ENCODE measurements around the gene SETD3. TPM values are rescaled to one million over a fixed set of nuclear protein-coding genes. Genes with fewer than 3 reads are reported as not detected.

SETD3 gene
- 43.5 and 47.4 TPM in 2 replicates for total RNA-seq

DNA sequence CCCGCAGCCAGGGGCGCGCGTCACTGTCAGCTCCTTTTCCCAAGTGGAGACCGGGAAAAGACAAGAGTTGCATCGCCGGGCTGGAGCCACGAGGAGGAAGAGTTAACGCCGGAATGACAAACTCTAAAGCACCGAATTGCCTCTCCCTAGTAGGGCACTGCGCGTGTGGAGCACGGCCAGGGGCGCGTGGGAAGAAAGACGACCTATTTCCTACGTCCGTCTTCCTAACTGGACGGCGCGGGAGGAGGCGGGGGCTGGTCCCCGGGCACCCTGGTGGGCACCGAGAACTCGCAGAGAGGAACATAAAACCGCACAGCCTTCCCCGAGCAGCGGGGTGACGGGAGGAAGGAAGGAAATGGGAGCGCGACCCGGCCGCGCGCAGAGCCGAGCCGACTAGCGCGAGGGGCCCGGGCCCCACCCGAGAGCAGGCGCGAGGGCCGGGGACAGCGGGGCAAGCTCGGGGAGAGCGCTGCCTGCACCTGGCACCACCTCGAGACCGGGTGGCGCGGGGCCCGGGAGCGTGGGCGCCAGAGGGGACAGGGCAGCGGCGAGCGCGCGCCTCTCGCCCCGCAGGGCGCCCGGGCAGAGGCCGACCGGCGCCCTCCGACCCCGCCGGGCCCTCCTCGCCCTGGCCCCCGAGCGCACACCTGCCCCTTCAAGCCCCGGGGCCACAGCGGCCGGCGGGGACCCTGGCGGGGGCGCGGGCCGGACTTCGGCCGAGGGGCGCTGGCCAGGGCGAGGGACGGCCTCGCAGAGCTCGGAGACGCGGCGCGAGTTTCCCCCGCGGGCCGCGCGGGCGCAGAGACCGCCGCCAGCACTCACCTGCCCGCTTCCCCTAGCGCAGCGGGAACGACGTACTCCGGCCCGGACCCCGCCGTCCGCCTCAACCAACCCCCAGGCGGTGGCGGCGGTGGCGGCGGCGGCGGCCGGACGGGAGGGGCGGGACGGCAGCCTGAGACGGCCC, at the start of gene SETD3:
Gene SETD3, minus strand, starts transcription at position 954 of the 964 bp plus-strand sequence. CDS start 15,054 bp downstream, outside the sequence.
- peak in 1 of 2 donors; percentile 74 for DNase-seq (ENCODE audit: low read depth in 2 of 2)

DNA sequence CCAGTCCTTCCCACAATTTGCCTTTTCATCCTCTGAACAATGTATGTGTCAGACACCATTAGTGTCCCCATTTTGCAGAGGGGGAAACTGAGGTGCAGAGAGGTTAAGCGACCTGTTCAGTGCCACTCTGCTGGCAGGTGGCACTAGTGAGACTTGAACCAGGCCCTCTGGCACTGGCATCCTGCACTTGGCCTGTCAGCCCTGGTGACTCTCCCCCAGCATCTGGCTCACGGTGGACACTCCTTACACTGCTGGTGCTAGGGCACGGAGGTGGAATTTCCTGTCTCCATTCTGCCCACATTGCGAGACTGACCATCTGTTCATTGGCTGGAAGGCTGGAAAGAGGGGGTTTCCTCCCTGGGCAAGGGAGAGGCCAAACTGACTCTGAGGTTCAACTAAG, 49.2 kb upstream of the SETD3 start:
- peak in 1 of 2 donors; percentile 64 for DNase-seq (ENCODE audit: low read depth in 2 of 2)

DNA sequence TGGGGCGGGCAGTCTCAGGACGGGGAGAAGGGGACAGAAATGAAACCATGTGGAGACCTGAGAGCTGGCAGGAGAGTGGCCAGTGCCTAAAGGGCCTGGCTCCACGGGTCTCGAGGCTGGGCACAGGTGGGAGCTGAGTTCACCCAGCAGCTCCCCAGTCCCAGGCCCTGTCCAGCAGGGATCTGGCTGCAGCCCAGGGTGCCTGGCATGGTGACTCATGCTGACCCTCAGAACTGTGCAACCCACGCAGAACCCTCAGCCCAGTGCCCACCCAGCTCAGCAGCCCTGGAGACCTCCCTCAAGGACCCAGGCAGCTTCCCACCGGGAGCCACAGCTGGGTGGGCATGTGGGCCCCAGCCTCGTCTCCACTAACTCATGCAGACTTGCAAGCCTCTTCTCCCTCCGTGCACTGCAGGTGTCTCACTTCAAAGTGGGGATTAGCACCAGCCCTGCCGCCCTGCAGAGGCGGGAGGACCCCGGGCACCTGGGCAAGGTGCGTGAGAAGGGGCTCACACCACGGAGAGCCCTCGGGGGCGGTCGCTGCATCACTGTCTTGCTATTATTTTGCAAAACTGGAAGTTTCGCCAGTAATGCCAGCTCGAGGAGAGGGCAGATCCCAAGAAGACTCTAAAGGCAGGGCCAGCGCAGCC, 46.9 kb upstream of the SETD3 start:
- no peak for DNase-seq (ENCODE audit: low read depth in 2 of 2)

DNA sequence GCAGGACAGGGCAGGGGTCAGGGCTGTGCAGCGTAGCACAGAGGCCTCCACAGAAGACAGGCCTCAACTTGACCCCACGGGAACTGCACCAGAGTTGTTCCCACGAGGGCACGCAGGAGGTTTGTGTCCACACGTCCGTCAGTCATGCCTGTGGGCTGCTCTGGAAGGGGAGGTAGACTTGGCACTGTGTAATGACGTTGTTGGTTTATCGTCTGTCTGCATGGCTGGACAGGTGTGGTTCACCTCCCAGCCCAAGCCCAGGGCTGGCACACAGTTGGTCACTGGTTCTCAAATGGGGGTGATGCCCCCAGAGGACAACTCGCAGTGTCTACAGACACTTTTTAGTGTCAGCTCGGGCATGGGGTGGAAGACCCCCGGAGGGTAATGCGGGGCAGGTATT, 46.4 kb upstream of the SETD3 start:
- no peak for DNase-seq (ENCODE audit: low read depth in 2 of 2)

DNA sequence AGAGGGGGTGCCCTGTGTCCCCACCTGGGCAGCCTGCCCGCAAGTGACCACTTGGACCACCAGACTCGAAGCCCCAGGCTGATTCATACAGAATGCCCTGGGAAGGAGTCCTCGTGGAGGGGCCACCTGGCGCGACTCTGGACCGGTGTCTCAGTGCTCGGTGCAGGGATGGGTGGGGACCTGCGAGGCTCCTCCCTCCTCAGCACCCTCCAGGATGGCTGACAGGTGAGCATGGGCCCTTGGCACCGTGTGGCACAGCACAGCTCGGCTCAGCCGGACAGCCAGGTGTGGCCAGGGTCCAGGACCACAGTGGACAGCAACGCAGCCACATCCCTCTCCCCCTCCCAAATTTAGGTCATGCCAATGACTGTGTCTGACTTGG, 45.0 kb upstream of the SETD3 start:
- DNase-seq (ENCODE audit: low read depth in 2 of 2), result no peak

DNA sequence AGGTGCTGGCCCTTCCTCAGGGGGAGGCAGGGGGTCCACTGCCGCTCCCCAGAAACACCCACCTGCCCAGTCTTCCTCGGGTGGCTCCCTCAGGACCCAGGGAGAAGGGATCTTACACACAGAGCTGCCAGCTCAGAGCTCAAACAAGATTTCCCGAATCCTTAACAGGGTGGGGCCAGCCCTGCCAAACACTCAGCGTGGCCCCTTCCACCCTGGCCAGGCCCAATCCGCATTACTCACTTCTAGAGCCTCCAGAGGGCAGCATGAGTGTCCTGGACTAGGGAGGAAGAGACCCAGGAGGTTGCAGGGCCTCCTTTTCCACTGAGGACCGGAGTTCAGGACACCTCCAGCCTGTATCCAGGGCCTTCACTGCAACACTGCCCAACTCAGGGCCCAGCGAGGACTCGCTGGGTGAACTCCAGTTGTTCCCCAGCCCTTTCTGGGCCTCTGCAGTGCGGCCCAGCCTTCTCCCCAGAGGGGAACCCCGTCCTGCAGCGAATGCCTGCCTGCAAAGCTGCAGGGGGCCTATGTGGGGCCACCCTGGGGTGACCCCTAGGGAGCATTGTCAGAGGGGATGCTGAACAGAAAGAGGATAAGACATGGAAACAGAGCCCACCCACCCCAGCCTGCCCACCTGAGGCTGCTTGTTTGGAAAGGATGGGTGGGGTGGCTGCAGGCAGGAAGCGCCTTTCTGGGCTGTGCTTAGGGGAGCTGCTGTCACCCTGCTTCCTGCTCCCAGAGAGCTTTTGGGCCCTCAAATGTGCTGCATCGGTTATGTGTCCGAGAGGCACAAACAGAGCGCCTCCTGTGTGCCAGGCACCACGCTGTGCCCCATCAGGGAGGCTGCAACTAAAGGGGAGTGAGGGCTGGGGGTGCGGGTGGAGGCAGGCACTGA, 44.4 kb upstream of the SETD3 start:
- DNase-seq (ENCODE audit: low read depth in 2 of 2), result peak in 1 of 2 donors; percentile 43

DNA sequence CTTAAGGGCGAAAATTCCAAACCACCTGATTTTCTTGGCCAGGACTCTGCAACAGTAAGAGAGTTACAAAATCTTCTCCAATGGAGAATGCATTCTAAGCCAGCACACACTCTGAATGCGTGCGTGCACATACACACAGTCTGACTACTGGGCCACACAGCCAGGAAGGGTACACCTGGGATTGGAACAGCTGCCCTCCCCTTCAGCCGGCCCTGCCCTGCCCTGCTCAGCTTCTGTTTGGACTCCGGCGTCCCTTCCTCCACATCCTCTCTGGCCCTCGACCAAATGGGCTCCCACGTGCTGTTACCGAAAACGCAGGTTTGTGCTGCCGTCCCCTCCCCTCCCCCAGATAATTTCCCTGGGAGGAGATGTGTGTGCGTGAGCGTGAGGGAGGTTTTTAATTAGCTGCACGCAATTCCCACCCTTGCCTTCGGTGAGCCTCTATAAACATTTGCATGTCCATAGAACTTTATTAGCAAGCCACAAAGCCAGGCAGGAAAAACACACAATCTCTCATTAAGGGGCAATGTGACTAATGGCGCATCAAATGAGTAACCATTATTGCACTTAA, 43.5 kb upstream of the SETD3 start:
- no peak for DNase-seq (ENCODE audit: low read depth in 2 of 2)

DNA sequence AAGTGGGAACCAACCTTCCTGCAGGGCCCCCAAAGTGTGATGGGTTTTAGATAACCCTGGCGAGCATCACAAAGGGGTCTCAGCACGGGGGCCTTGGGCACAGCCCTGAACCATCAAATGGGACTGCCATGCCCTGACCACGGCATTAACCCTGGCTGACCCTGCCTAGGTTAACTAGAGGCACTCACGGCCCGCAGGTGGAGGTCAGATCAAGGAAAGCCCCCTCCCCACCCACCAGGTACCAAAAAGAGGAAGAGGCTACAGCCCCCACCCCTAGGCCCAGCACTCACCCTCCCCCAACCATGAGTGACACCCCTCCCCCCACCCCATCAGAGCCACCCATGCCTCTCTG, 43.0 kb upstream of the SETD3 start:
- no peak for DNase-seq (ENCODE audit: low read depth in 2 of 2)

DNA sequence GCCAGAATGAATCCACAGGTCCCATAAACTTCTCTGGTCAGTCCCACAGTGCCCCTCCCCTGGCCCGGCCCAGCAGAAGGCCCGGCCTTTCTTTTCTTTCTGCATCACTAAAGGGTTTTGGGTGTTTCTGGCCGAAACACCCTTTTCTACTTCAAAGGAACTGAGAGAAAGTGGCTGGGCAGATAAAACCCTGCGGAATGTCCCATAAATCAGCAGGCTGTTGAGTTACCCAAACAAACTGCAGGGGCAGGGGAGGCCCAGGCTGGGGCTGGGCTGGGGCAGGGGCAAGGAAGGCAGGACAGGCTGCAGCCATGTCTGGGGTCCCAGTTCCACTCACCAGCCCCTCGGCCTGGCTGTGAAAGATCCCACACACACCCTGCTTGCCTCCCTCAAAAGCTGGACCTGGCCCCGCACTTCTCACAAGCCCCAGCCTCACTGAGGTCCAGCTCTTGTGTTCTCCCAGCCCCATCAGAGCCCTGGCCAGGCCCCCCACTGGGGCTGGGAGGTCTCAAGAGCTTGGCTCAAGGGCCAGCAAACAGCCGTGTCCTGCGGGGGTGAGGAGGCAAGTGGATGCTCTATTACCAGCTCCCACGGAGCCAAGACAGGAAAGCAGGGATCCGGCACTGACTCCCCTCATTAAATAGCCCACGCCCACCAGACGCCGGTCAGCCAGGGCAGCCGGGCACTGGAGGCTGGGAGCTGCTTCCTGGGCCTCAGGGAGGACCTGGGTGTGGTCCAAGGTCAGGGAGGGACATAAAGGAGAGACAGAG, 42.5 kb upstream of the SETD3 start:
- DNase-seq (ENCODE audit: low read depth in 2 of 2), result no peak

DNA sequence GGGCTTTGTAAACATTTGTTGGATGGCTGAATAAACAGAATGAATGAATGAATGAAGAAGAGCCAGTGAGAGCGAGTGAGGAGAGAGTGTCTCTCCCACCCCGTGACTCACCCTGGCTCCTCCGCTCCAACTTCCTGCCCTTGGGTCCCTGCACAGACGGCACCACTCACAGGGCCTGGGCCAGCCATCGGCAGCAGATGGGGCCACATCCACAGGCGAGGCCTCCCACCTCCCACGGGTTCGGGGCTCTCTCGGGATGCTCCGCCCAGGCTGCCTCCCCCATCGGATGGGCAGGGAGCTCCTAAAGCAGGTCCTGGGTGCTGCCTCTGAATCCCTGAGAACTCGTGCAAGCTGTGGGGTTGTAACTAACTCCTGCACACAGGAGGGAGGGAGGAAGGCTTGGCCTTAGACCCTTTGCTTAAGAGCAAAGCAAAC, 41.8 kb upstream of the SETD3 start:
- peak in 1 of 2 donors; percentile 67 for DNase-seq (ENCODE audit: low read depth in 2 of 2)

DNA sequence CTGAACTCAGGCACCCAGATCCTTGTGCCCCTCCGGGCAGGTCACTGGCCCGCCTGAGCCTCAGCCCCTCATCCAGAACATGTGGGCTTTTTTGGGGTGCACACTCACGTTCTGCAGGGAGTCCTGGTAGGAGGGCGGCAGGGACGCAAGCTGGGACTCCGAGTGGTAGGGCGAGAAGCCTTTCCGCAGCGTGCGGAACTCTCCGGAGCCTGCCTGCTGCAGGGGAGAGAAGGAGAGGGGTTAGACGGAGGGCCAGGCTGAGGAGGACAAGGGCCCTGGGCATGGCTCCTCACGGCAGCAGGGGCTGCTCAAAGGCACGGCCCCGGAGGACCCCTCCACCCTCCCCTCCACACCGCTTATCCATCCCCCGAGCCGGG, 41.4 kb upstream of the SETD3 start:
- no peak for DNase-seq (ENCODE audit: low read depth in 2 of 2)

DNA sequence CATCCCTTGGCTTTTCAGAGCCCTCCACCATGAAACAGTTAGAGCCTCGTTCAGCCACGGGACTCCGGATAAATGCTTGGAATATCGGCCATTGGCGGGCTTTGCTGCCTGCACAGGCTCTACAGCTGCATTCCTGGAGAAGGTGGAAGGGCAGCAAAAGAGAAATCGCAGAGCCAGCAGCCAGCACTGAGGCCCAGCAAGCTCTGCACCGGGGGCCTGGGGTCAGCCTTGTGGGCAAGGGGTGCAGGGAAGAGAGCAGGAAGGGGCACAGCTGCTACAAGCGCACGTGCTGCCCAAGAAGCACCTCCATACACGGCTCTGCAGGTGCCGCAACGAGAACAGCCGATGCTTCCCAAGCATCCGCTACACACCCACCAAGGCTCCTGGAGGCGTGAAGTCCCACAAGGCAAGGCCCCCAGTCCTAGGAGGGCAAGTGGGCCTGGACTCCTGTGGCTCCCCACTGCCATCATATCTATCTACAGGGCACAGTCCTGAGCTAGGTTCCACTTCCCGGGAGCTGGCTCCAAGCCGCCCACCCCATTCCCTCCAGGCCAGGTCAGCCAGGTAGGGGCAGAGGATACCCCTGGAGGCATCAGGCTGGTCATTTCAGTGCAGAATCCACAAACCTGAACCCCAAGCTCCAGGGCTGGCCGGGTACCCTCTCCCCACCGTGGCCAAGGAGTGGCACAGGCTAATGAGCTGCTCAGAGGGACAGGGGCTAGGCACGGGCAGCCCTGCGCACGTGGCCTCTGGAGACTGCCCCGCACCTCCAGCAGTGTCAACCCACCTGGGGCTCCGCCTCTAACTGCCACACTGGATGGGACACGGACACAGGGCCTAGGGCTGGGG, 40.7 kb upstream of the SETD3 start:
- no peak for DNase-seq (ENCODE audit: low read depth in 2 of 2)

DNA sequence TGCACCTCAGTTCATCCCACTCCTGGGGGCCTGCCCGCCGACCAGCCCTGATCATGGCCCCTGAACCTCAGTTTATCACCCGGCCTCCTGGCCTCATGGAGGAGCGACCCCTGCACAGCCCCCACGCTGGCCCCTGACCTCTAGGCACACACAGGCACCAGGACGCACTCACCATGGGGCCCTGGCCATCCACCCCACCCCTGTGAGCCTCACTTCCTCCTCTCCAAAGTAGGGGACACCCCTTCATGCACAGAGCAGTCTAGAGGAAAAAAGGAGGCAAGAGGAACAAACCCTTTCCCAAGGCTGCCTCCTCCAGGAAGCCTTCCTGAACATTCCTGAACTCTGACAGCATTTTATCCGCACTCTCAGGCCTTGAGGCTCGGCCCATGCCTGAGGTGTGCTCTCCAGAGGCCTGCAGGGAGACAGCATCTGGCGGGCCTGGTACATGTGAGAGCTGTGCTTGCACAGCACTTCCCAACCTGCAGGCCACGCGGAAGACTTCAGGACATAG, 40.0 kb upstream of the SETD3 start:
- no peak for DNase-seq (ENCODE audit: low read depth in 2 of 2)

DNA sequence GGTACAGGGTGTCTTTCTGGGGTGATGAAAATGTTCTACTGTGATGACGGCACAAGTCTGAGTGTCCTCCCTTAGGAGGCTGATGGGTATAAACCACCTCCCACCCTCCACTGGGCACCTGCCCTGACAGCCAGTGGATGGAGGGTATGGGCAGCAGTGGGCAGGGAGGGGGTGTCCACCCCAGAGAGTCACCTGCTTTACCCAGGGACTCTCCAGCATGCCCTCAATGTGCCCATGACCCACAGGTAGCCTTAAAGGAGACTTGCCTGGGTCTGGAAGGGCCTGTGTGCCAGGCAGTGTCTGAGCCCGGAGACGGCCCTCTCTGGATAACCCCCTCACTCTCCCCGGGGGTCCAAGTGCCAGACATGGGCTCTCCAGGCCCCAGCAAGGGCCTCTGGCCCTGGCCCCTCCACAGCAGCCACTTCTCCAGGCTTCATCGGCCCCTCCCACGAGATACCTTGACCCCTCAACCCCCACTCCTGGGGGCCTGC, 39.3 kb upstream of the SETD3 start:
- DNase-seq (ENCODE audit: low read depth in 2 of 2), result no peak

DNA sequence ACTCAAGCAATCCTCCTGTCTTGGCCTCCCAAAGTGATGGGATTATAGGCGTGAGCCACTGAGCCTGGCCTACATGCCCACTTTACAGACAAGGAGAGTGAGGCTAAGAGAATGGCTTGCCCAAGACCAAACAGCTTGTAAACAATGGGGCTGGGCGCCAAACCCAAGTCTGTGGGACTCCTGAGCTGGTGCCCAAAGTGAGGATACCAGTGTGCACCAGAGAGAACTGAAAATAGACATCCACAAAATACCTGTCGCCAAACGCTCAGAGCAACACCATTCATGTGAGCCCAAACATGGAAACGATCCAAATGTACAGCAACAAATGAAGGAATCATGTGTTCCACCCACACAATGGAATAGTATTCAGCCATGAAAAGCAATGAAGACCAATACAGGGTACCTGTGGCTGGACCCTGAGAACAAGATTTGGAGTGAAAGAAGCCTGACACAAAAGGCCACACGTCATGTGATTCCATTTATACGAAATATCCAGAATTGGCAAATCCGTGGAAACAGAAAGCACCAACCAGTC, 38.8 kb upstream of the SETD3 start:
- no peak for DNase-seq (ENCODE audit: low read depth in 2 of 2)

DNA sequence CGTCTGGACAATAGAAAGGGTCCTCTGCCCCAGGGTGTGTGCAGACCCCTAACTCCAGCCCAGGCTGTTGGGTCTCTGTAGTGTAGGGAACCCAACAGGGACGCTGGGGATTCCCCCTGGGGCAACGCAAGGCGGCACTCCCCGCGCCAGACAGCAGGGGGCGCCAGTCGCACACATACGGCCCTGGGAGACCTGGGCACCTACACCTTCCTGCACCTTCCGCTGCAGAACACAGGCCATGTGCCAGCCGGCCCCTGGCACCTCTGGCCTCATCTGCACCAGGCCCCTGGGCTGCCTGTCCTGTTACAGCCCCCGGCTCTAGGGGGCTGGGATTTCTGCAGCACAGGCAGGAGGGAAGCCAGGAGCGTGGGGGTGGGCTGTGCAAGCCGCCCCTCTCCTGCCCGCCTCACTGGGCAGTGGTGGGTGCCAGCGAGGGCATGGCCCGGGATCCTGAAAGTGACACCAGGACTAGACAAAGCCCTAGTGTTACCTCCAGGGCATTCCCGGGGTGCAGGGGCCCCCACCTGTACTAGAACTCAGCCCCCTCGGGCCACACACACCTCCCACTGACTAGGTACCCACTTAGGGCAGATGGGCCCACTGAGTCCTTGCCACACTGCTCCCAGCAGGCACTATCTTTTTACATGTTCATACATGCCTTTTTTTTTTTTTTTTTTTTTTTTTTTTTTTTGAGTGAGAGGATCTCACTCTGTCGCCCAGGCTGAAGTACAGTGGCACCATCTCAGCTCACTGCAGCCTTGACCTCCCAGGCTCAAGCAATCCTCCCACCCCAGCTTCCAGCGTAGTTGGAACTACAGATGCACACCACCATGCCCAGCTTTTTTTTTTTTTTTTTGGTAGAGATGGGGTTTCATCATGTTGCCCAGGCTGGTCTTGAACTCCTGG, 38.0 kb upstream of the SETD3 start:
- peak in 1 of 2 donors; percentile 56 for DNase-seq (ENCODE audit: low read depth in 2 of 2)

DNA sequence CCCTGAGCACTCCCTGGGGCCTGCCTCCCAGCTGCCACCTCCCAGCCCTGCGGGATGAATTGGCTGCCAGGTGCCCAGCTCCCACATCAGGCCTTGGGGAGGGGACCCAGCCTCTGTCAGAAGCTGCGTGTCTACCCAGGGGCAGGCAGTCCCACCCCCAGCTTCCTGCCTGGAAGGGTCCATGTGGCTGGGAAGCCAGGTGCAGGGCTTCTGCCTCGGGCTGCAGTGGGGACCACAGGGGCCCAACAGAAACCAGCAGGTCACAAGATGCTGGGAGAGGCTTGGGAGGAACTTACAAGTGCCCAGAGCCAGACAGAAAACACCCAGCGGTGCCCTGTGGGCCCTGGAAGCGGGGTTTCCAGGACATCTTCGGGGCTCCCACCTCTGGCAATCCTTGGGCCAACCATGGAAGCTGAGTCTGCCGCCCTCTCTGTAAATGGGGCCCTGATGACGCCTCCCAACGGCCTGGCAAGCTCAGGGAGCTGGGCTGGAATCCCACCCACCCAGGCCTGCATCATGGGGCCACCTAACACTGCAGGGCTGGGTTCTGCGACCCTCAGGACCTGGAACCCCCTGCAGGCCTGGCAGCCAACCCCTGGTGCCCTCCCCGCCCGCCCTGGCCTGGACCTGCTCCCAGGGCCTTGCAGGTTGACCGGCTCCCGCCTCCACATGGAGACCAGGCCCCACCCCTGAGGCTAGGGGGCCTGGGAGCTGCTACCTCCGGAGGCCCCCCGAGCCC, 37.2 kb upstream of the SETD3 start:
- no peak for DNase-seq (ENCODE audit: low read depth in 2 of 2)
